ENCODE measurements around the gene SEC22C. TPM values are rescaled to one million over a fixed set of nuclear protein-coding genes. Genes with fewer than 3 reads are reported as not detected.

Gene SEC22C
- total and polyA plus RNA-seq, 7 donors, result 11.2 to 46.8 (median 15.5) TPM

- H3K4me3 ChIP-seq, result no peak overlapping the region
- ATAC-seq (no peak), DNase-seq (no peak)
- H3K27ac ChIP-seq, result no peak overlapping the region
- WGBS, 3 donors, result 71 to 89% (median 82%) methylated on average over 5 to 6 of the region's 6 CpGs
- no peaks in the 10 kb centered on the region for H3K36me3 ChIP-seq (ENCODE audit: insufficient read depth in 1 of 2, low read depth in 1 of 2)
- TF ChIP-seq, protein P1, sequence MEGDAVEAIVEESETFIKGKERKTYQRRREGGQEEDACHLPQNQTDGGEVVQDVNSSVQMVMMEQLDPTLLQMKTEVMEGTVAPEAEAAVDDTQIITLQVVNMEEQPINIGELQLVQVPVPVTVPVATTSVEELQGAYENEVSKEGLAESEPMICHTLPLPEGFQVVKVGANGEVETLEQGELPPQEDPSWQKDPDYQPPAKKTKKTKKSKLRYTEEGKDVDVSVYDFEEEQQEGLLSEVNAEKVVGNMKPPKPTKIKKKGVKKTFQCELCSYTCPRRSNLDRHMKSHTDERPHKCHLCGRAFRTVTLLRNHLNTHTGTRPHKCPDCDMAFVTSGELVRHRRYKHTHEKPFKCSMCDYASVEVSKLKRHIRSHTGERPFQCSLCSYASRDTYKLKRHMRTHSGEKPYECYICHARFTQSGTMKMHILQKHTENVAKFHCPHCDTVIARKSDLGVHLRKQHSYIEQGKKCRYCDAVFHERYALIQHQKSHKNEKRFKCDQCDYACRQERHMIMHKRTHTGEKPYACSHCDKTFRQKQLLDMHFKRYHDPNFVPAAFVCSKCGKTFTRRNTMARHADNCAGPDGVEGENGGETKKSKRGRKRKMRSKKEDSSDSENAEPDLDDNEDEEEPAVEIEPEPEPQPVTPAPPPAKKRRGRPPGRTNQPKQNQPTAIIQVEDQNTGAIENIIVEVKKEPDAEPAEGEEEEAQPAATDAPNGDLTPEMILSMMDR (IDR thresholded peaks at IDR 0.05), result no peak
- no peaks in the 10 kb centered on the region for H3K9me3 ChIP-seq
- no peaks in the 10 kb centered on the region for H3K27me3 ChIP-seq (ENCODE audit: insufficient read depth in 3 of 3, low read length in 2 of 3)
- H3K4me1 ChIP-seq, result no peaks in the 10 kb centered on the region
- intact Hi-C loops (cut with DNase I), result no loop called here
These were observed 50.3 kb downstream of the SEC22C start for GRCh38 chr3:42531470-42531869.

DNA sequence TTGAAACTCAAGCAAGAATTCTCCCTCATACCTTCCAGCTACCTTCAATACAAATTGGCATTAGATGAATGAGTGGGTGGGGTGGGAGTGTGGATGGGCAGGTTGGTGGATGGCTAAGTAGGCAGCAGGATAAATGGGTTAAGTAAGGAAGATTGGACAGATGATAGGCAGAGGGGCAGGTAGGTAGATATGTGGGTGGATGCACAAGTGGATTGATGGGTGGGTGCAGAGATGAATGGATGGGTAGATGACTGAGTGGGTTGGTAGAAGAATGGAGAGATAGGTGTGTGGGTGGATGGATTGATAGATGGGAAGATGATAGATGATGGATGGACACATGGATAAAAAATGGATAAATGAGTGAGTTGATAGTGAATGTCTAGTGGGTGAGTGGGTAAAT is 51.7 kb downstream of the SEC22C start:
- Histone ChIP-seq H3K27ac (no peak overlapping the region), H3K27me3 (ENCODE audit: insufficient read depth in 3 of 3, low read length in 2 of 3) (no peaks in the 10 kb centered on the region), H3K4me1 (no peaks in the 10 kb centered on the region), H3K9me3 (no peaks in the 10 kb centered on the region), H3K4me3 (no peak overlapping the region), H3K36me3 (ENCODE audit: insufficient read depth in 1 of 2, low read depth in 1 of 2) (no peaks in the 10 kb centered on the region)
- TF ChIP-seq, protein P1 (IDR thresholded peaks at IDR 0.05), result no peak
- ATAC-seq (no peak), DNase-seq (no peak)
- intact Hi-C loops (cut with DNase I), result no loop called here

- 82 to 87% (median 85%) methylated on average over 2 of the region's 2 CpGs for WGBS, 3 donors
- Histone ChIP-seq H3K27me3 (ENCODE audit: insufficient read depth in 3 of 3, low read length in 2 of 3) (no peaks in the 10 kb centered on the region), H3K36me3 (ENCODE audit: insufficient read depth in 1 of 2, low read depth in 1 of 2) (no peaks in the 10 kb centered on the region), H3K27ac (no peak overlapping the region), H3K9me3 (no peaks in the 10 kb centered on the region), H3K4me1 (no peaks in the 10 kb centered on the region), H3K4me3 (no peak overlapping the region)
- intact Hi-C loops (cut with DNase I), result no loop called here
- TF ChIP-seq, protein P1 (IDR thresholded peaks at IDR 0.05), result no peak
- ATAC-seq (no peak), DNase-seq (no peak)
These were observed 52.3 kb downstream of the SEC22C start for GRCh38 chr3:42529468-42529867.

DNA sequence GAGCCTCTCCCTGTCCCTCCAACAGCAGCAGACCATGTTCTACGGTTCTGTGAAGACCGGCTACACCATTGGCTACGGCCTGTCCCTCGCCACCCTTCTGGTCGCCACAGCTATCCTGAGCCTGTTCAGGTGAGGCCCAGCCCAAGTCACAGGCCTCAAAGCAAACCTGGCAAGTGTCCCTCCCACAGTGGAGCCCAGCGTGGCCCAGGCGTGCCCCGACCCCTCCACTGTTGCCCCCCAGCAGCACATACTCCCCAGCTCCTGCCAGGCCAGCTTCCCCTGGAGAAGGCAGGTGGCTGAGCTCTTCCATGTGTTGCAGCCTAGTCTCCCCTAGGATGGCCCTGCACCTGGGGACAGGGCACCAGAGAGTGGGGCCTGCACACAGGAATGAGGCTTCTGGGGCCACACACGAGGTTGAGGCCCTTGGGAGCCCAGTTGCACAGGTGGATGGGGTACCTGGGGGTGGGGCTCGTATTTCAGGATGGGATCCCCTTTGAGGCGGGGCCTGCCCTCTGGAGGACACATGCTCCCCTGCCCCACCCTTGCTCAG is 54.3 kb downstream of the SEC22C start:
- H3K9me3 ChIP-seq, result no peaks in the 10 kb centered on the region
- no peaks in the 10 kb centered on the region for H3K27me3 ChIP-seq (ENCODE audit: insufficient read depth in 3 of 3, low read length in 2 of 3)
- intact Hi-C loops (cut with DNase I), result no loop called here
- no peaks in the 10 kb centered on the region for H3K36me3 ChIP-seq (ENCODE audit: insufficient read depth in 1 of 2, low read depth in 1 of 2)
- DNase-seq (no peak), ATAC-seq (no peak)
- H3K4me3 ChIP-seq, result no peak overlapping the region
- H3K27ac ChIP-seq, result no peak overlapping the region
- 83 to 95% (median 90%) methylated on average over 11 of the region's 11 CpGs for WGBS, 3 donors
- no peaks in the 10 kb centered on the region for H3K4me1 ChIP-seq
- TF ChIP-seq, protein P1 (IDR thresholded peaks at IDR 0.05), result no peak

All from psoas muscle (tissue), 8 donors.